ENCODE results near the gene GCH1.
"Not testable (repeated sequence)": the region's sequence is repeated elsewhere in the genome, so short reads cannot be mapped to it uniquely, and the experiment has no call there.

Gene GCH1

GRCh38 chr14:54902521-54903420 lies at the start of gene GCH1:
GCH1 (minus strand) TSS chr14:54902826; CDS start chr14:54902663, 163 bp downstream.
- peak; percentile 87 for DNase-seq (ENCODE audit: low spot score)

GRCh38 chr14:54947230-54947629 lies 44.6 kb upstream of the GCH1 start:
- DNase-seq (ENCODE audit: low spot score) = no peak

GRCh38 chr14:54946500-54946899 lies 43.9 kb upstream of the GCH1 start:
- no peak for DNase-seq (ENCODE audit: low spot score)

- no peak for DNase-seq (ENCODE audit: low spot score)
Measured at GRCh38 chr14:54944737-54945391, 42.2 kb upstream of the GCH1 start.

DNA sequence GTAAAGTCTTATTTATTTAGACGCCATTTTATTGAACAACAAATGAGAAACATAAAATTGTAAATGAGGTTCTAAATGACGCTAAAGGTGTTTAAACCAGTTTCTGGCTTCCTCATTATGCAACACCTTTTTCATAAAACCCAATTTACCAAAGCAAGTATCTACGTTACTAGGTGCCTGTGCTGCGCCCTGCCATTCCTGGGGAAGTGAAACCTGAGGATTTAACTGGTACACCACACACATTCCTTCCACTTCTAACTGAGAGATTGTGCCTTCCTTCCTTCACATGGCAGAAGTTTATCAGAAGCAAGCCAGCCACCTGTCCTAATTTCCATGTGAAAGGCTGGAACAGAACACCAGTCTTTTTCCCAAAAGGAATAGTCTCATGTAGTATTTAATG lies 40.3 kb upstream of the GCH1 start:
- no peak for DNase-seq (ENCODE audit: low spot score)

- DNase-seq (ENCODE audit: low spot score) = no peak
Measured at GRCh38 chr14:54936816-54937215, 34.2 kb upstream of the GCH1 start.

DNA sequence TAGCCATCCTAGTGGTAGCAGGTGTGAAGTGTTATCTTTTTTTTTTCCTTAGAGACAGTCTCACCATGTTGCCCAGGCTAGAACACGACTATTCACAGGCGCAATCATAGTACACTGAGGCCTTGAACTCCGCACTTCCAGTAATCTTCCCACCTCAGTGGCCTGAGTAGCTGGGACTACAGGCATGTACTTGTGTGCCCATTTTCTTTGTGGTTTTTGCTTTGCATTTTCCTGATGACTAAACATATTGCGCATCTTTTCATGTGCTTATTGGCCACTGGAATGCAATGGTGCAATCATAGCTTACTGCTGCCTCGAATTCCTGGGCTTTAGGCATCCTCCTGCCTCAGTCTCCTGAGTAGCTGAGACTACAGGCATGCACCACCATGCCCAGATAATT lies 33.3 kb upstream of the GCH1 start:
- no peak for DNase-seq (ENCODE audit: low spot score)

GRCh38 chr14:54935100-54935499 lies 32.5 kb upstream of the GCH1 start:
- DNase-seq (ENCODE audit: low spot score) = no peak

GRCh38 chr14:54933006-54933405 lies 30.4 kb upstream of the GCH1 start:
- DNase-seq (ENCODE audit: low spot score) = no peak

GRCh38 chr14:54931598-54932340 lies 29.1 kb upstream of the GCH1 start:
- DNase-seq (ENCODE audit: low spot score) = no peak

GRCh38 chr14:54931101-54931500 lies 28.5 kb upstream of the GCH1 start:
- DNase-seq (ENCODE audit: low spot score) = no peak

DNA sequence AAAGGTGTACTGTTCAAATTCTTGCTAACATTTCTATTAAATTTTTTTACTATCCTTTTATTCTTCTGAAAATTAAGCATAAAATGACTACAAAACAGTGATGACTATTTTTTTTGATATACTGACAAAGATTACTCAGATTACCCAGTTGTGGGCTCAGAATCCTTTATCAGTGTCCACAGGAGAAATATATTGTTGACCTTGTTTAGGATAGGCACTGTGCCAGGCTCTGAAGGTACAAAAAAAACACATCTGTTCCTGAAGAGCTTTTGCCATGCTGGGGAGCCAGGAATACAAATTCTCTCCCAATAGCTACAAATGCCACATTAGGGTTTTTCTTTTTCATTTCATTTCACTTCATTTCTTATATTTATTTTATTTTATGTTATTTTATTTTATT lies 26.9 kb upstream of the GCH1 start:
- no peak for DNase-seq (ENCODE audit: low spot score)

DNA sequence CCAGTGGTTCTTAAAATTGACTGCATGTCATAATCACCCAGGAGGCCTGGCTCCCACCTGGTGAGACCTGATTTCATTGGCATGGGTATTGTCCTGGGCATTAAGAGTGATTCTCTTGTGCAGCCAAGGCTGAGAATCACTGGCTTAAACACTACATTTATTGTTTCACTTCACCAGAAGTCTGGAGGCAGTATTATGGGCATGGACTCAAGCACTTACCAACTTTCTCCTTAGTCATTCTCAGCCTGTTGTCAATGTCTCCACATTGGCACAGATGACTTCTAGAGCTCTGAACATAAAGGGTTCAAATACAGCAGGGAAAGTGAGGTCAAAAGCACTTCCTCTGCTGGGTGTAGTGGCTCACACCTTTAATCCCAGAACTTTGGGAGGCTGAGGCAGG lies 25.6 kb upstream of the GCH1 start:
- DNase-seq (ENCODE audit: low spot score) = no peak

DNA sequence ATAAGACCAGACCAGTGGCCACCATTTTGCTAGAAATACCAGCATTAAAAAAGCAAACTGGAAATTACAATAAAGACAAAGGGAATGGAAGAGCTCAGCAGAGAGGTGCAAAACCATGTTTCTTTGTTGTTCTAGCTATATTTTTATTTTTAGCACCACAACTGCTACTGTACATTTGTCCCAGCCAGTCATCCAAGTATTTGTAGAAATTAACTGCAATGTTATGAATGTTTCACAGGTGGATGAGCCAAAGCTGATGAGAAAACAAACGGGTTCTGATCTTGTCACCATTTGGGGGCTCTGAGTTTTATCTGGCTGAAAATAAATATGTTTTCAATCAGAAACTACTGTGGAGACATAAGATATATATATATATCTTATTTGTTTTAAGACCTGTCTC lies 24.9 kb upstream of the GCH1 start:
- no peak for DNase-seq (ENCODE audit: low spot score)

DNA sequence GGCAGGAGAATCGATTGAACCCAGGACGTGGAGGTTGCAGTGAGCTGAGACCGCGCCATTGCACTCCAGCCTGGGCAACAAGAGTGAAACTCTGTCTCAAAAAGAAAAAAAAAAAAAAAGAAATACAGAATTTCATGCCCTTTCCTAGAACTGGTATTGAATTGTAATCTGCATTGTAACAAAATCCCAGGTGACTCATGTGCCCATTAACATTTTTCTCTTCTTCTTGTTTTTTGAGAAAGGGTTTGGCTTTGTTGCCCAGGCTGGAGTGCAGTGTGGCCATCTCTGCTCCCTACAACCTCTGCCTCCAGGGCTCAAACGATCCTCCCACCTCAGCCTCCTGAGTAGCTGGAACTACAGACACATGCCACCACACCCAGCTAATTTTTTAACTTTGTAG lies 23.9 kb upstream of the GCH1 start:
- DNase-seq (ENCODE audit: low spot score) = not testable (repeated sequence)

GRCh38 chr14:54922598-54922997 lies 20.0 kb upstream of the GCH1 start:
- DNase-seq (ENCODE audit: low spot score) = no peak

- no peak for DNase-seq (ENCODE audit: low spot score)
Measured at GRCh38 chr14:54920052-54920451, 17.4 kb upstream of the GCH1 start.

DNA sequence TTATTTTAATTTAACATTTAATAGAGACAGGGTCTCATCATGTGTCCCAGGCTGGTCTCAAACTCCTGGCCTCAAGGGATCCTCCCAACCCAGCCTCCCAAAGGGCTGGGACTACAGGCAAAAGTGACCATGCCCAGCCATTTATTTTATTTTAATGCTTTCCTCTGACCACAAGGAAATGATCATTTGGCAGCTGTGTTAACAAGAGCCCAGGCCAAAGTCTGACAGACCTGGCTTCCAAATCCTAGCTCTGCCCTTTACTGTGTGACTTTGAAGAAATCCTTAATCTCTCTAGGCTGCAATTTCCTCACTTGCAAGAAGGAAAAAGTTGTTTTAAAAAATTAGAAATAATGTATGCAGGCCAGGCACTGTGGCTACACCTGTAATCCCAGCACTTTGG lies 16.7 kb upstream of the GCH1 start:
- no peak for DNase-seq (ENCODE audit: low spot score)

GRCh38 chr14:54918427-54918826 lies 15.8 kb upstream of the GCH1 start:
- no peak for DNase-seq (ENCODE audit: low spot score)

- no peak for DNase-seq (ENCODE audit: low spot score)
Measured at GRCh38 chr14:54916101-54916500, 13.5 kb upstream of the GCH1 start.

- no peak for DNase-seq (ENCODE audit: low spot score)
Measured at GRCh38 chr14:54909817-54910558, 7.4 kb upstream of the GCH1 start.

DNA sequence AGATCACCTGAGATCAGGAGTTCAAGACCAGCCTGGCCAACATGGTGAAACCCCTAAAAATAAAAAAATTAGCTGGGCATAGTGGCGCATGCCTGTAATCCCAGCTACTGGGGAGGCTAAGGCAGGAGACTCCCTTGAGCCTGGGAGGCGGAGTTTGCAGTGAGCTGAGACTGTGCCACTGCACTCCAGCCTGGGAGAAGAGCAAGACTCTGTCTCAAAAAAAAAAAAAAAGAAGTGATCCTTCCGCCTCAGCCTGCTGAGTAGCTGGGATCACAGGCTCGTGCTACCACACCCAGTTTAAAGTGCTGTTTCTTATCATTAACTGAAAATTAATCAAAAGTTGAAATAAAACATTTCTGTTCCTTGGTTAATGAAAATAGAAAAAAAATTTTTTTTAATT lies 6.3 kb upstream of the GCH1 start:
- DNase-seq (ENCODE audit: low spot score) = peak; percentile 2

Data from ecto neural progenitor cell (in vitro differentiated cells).